TTC549 (cell line): ENCODE measurements around the gene ZNRF1.

Source experiments
- FAIRE-seq: peaks from 2 replicates; lab custom pipeline; 2012; peaks lifted over from hg19 to GRCh38; lab: Jason Lieb, UNC

ZNRF1 gene

DNA sequence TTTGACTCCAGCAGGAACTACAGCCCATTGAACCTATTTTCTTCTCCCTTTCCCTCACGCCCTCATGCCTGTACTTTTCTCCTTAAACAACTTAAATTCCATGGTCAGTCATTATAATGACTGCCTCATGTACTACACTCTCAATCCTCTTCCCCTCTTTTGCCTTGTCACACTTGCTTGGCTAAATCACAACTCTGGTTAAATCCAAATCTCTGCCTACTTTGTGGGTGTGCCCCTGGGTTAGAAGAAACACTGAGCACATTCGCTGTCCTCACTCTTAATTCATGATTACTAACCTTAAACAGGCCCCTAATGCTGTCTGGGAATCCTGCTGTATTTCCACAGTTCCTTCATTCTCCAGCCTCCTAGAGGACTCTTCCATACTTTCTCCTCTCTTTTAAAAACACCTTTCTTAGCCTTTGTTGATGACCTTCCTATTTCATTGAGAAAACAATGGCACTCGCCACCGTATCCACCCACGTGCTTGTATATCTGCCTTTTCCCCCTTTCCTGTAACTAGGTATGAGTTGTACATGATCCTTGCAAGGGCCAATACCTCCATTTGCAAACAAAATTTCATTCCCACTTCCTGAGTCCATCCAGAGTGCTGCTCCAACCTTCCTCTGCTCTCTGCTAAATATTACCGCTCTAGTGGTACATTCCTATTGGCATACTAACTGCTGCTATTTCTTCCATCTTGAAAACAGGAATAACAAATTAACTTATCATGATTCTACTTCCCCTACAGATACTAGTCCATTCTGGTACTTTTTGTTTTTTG, 28.9 kb downstream of the ZNRF1 start:
- no peak for FAIRE-seq

DNA sequence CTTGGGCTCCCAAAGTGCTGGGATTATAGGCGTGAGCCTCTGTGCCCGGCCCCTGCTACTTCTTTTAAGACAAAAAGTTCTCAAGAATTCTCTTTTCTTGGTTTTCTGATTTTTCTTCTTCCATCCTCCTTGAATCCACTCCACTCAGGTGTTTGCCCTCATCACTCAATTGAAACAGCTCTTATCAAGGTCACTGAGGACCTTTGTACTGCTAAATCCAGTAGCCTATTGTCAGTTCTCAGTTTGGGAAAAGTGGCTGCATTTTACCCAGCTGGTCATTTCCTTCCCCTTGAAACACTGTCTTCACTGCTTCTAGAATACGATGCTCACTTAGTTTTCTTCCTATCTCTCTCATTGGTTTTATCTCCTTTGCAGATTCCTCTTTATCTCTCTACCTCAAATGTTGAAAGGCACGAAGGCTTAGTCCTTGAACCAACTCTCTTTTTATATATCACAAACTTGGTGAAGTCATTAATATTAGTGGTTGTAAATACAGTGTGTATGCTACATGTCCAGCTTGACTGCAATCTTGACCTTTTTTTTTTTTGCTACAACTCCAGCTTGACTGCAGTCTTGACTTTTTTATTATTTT, 29.8 kb downstream of the ZNRF1 start:
- no peak for FAIRE-seq

GRCh38 chr16:75029854-75030253, 31.0 kb downstream of the ZNRF1 start:
- no peak for FAIRE-seq

- no peak for FAIRE-seq
Measured at GRCh38 chr16:75032655-75033054, 33.8 kb downstream of the ZNRF1 start.

DNA sequence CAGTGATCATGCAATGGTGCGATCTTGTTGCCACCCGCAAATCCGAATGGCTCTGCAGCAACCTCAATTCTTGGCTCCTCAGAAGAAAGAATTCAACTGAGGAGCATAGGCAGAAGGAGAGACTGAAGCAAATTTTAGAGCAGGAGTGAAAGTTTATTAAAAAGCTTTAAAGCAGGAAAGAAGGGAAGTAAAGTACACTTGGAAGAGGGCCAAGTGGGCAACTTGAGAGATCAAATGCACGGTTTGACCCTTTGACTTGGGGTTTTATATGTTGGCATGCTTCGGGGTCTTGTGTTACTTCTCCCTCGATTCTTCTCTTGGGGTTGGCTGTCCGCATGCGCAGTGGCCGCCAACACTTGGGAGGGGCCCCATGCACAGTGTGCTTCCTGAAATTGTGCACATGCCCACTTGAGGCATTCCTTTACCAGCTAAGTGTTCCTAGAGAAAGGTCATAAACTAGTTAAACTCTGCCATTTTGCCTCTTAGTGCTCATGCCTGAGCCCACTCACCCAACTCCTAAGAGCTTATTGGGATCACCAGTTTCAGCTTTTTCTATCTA, 36.7 kb downstream of the ZNRF1 start:
- FAIRE-seq: no peak

DNA sequence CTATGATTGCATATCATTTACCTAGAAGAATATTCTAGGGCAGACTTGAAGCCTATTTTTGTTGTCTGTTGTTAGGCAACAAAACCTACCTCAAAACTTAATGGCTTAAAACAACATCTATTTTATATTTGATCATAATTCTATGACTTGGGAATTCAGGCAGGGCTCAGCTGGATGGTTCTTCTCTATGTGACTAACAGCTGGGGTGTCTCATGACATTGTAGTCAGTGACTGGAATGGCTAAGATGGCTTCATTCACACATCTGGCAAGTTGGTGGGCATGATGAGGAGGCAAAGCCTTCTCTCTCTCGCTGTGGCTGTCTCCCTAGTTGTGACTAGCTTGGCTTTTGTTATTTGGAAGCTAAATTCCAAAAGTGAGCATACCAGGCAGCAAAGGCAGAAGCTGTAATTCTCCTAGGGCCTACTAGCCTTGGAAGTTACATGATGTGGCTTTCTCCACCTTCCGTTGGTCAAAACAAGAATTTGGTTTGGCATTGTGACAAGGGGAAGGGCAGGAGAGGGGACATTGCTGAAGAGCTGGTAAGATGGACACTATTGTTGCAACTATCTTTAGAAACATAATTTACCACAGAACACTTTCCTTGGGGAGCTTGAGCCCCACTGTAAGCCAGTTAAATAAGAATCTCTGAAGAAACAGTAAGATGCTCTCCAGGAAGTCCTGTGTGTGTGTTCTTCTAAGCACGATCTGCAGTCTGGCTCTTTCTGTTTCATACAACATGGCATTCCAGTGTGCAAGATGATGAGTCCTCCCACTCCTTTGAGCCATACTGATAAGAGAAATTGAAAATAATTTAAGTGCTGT, 39.4 kb downstream of the ZNRF1 start:
- no peak for FAIRE-seq

DNA sequence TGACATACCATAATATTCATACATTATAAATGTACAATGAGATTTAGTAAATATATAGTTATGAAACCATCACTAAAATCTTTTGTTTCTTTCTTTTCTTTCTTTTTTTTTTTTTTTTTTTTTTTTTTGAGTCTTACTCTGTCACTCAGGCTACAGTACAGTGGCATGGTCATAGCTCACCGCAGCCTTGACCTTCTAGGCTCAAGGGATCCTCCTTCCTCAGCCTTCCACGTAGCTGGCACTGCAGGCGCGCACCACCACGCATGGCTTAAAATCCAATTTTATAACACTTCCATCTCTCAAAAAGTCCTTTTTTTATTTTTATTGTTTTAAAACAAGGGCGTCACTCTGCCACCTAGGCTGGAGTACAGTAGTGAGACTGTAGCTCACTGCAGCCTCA, 41.1 kb downstream of the ZNRF1 start:
- FAIRE-seq: no peak

- FAIRE-seq: no peak
Measured at GRCh38 chr16:75042426-75043174, 43.8 kb downstream of the ZNRF1 start.

GRCh38 chr16:75043175-75043895, 44.5 kb downstream of the ZNRF1 start:
- no peak for FAIRE-seq

GRCh38 chr16:75044800-75045361, 46.1 kb downstream of the ZNRF1 start:
- FAIRE-seq: no peak

DNA sequence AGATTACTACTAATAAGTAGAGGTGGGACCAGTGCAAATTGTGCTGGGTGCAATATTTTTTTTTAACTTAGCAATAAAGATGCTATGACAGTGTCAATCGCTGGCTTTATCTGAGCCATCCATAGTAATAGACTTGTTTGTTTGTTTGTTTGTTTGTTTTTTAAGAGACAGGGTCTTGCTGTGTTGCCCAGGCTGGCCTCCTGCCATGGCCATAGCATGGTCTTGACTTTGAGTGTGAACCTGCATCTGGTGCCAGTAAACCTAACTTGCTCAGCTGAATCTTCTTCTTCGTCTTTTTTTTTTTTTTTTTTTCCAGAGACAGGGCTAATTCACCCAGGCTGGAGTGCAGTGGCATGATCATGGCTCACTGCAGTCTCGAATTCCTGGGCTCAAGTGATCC, 46.6 kb downstream of the ZNRF1 start:
- FAIRE-seq: no peak

GRCh38 chr16:75048054-75048453, 49.2 kb downstream of the ZNRF1 start:
- FAIRE-seq: no peak

- no peak for FAIRE-seq
Measured at GRCh38 chr16:75048530-75048929, 49.7 kb downstream of the ZNRF1 start.

DNA sequence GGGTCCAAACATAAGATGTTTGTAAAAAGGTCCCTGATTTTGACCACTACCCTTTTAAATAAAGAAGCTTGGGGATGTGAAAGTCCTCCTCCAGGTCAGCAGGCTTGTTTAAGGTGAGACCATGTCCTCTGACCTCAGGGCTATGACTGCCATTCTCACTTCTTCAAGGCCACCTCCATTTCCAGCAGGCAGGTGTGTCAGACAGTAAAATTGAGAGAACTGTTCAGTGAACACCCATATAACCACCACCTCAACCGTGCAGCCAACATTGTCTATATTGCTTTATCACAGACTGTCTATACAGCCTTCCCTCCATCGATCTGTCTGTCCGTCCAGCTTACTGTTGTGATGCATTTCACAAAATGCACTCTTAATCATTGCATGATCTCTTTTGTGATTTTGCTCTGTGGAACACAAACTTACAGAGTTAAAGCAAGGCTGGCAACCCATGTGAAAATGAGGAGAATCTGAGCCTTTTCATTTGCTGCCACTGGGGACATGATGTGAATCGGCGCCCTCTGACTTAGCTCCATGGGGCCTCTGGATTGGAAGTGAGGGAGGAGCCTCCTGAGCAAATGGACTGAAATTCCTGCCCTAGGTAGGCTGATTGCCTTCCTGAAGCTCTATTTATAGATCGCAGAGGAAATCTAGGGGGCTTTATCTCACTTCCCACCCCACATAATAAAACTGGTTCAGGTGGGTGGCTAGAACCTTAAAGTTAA, 53.8 kb downstream of the ZNRF1 start:
- no peak for FAIRE-seq

DNA sequence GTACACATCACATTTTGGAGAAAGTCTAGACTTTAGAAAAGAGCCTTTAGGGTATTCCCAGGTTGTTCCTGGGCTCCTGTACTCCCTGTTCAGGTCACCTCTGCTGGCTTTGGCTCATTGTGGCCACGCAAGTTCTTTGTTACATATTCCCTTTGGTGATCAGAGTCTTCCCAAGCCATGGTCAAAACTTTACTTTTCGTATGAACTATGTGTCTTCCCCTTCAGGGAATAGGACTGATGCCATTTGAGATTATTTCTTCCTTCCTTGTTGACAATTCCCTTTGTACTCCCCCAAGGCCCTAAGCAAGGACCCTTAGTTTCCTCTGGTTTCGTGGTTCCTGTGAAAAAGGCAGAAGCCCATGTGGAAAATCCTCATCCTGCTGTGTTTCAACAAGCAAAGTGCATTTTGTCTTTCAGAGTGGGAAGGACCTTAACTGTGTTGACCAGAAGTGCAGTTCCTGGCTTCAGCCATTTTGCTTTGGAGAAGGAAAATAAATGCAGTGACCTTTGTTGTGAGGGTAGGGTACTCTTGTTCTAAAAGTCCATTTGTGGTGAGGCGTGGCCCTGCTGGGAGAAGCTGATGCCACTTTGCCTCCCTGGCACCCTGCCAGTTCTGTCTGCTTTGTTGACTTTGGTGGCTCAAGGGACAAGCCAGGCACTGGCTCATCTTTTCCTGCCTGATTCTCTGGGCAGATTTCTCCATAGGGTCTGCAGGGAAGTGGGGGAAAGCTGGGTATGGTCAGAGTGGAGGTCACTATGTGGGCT, 55.1 kb downstream of the ZNRF1 start:
- FAIRE-seq: no peak

GRCh38 chr16:75054556-75054947, 55.7 kb downstream of the ZNRF1 start:
- FAIRE-seq: no peak

- no peak for FAIRE-seq
Measured at GRCh38 chr16:75058806-75059205, 60.0 kb downstream of the ZNRF1 start.

DNA sequence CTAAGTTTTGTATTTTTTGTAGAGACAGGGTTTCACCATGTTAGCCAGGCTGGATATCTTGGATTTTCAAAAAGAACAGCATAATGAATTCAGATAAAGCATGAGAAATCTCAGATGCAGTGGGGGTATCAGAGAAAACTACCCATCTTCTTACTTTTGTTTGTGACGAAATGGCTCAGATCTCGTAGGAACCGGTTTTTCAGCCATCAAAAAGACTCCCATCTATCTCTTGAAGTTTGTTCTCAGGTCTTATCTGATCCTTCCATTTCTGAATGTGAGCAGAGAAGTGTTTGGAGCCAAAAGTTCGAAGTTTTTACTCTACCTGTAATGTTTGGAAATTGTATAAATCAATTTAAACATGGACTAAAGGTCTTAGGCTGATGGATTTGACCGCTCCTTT, 60.6 kb downstream of the ZNRF1 start:
- no peak for FAIRE-seq

DNA sequence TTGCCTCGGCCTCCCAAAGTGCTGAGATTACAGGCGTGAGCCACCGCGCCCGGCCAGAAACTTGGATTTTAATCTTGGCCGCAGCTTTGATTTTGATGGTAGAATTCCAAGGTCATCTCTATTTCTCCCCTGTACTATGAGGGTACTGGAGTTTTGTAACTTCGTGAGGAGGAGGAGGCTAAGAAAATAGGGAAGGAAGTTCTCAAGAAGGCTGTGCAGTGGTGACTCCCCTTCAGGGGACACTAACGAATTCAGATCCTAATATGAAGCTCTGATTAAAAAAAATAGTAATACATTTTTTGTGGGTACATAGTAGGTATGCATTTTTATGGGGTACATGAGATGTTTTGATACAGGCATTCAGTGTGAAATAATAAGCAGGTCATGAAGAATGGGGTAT, 61.9 kb downstream of the ZNRF1 start:
- FAIRE-seq: no peak

DNA sequence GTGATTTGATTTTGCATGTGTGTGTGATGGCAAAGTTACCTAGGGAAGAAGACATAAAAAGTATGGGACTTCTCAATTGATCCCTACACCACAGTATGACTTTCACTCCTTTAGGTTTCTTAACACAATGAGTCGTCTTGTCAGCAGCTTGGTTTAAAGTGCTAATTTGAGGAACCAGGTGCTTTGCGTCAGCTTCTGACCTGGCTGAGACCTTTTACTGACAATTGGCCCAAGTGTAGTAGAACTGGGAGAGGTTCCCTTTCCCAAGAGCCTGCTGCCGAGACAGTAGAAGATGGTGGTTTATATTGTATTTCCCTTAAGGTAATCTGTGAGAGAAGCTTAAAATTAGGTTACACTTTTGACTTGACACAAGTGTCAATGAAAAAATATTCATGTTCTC, 62.8 kb downstream of the ZNRF1 start:
- FAIRE-seq: no peak
